ENCODE measurements around the gene CELF1. TPM values are rescaled to one million over a fixed set of nuclear protein-coding genes. Genes with fewer than 3 reads are reported as not detected.
A peak's percentile ranks its signal among the peaks of the same experiment; 100 is the strongest.
"Not testable (repeated sequence)": the region's sequence is repeated elsewhere in the genome, so short reads cannot be mapped to it uniquely, and the experiment has no call there.

Gene CELF1
- total and polyA plus RNA-seq, 2 of the 4 experiments (the other 2 are of a cell fraction): 63.3 to 135 TPM

DNA sequence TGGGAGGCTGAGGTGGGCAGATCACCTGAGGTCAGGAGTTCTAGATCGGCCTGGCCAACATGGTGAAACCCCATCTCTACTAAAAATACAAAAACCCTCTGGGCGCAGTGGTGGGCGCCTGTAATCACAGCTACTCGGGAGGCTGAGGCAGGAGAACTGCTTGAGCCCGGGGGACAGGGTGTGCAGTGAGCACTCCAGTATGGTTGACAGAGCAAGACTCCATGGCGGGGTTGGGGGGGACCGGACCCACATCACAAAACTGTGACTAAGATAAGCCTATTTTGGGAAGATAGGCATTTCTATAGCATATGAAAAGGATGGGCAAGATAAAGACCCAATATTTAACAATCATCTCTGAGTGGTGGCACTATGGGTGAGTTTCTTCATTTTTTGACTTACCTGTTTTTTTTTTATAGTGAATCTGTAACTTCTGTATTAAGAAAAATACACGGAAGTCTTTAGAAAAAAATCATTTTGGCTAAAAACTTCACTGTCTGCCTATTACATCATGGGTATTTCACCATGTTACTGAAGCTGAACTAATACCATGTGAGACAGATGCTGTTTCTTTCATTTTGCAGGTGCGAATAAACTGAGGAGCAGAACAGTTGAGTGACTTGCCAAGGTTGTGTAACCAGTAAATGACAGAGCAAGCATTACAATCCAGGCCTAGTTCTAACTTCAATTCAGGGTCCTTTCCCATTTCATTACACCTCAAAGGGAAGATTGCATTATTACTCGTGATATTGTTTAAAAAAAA is 2.5 kb downstream of the CELF1 start:
- H3K4me2 ChIP-seq (ENCODE audit: low read depth, low read length): peak overlapping the region; percentile 42; the same call in 1 of the 2 replicates
- 92% methylated on average over 2 of the region's 10 CpGs; no CpG with 5 or more reads in 1 of the 2 experiments for WGBS, 2 experiments (ENCODE audit: extremely low coverage in 2 of 2, insufficient read length in 1 of 2)
- BruUV-seq (replicated peaks): no TSS peak

DNA sequence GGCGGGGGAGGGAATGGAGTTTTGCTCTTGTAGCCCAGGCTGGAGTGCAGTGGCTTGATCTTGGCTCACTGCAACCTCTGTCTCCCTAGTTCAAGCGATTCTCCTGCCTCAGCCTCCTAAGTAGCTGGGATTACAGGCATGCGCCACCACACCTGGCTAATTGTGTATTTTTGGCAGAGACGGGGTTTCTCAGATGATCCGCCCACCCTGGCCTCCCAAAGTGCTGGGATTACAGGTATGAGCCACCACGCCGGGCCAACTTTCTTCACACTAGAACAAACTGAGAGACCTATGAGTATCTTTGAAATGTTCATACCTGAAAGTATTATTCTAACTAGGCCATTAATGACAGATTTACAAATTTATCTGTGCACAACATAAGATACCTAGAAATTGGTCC is 6.7 kb downstream of the CELF1 start:
- CTCF ChIA-PET; H3K9me1 ChIP-seq (ENCODE audit: insufficient read depth, low read length): not testable (repeated sequence)

More for the DNA sequence above, 2.5 kb downstream of the CELF1 start:
- H3K9me3 ChIP-seq (ENCODE audit: control insufficient read depth, insufficient read depth, low read length): no peaks in the 10 kb centered on the region
- ChIA-PET POLR2A (ENCODE audit: unreplicated experiment) (no interaction called here), CTCF (interaction anchor here (0.6 to 1.9 kb wide), 3 partner anchors 32 to 908 kb away, joined by 3 to 4 read pairs (median 3); no protein-coding TSS in a partner anchor)
- no peak overlapping the region for H2BK15ac ChIP-seq (ENCODE audit: low read depth, low read length)
- H3K9me1 ChIP-seq (ENCODE audit: insufficient read depth, low read length): peaks cover 6% of the 10 kb centered on the region
- H3K27ac ChIP-seq (ENCODE audit: insufficient read depth, low read length): no peak overlapping the region
- intact Hi-C loops (cut with micrococcal nuclease): no loop called here
- in situ Hi-C loops (cut with MboI; ENCODE audit: low sequenced_read_pairs): no loop called here
- H3K36me3 ChIP-seq (ENCODE audit: control insufficient read depth, insufficient read depth, low read length): no peaks in the 10 kb centered on the region
- no peak overlapping the region for H2AFZ ChIP-seq (replicated peaks; ENCODE audit: low read length, poor library complexity)
- H4K20me1 ChIP-seq (ENCODE audit: insufficient read depth, low read length): peaks cover 68% of the 10 kb centered on the region
- no peak overlapping the region for H3K4me3 ChIP-seq (ENCODE audit: insufficient read depth, low read depth, low read length)
- H3K56ac ChIP-seq (ENCODE audit: extremely low read depth, insufficient read depth, low read length): no peak overlapping the region
- H3K4me1 ChIP-seq (ENCODE audit: control insufficient read depth, insufficient read depth, low read length): peaks cover 3% of the 10 kb centered on the region
- no peak overlapping the region for H2BK5ac ChIP-seq (ENCODE audit: low read depth, low read length, poor library complexity, severe bottlenecking)
- H3K14ac ChIP-seq (replicated peaks; ENCODE audit: low read depth, low read length): no peak overlapping the region
- no peak overlapping the region for H2BK120ac ChIP-seq (ENCODE audit: low read depth, low read length)
- H3K23ac ChIP-seq (ENCODE audit: low read depth, low read length): no peak overlapping the region
- H3K27me3 ChIP-seq (ENCODE audit: control insufficient read depth, insufficient read depth, low read length): no peaks in the 10 kb centered on the region
- peaks cover 0 to 48% of the 10 kb centered on the region in 2 experiments; a peak in 2 of 4 replicates for H3K79me1 ChIP-seq (ENCODE audit: low read depth in 1 of 2, low read length in 2 of 2)
- TF ChIP-seq RAD21 (IDR thresholded peaks at IDR 0.05; ENCODE audit: low read length) (no peak), MAZ (IDR thresholded peaks at IDR 0.05; ENCODE audit: borderline replicate concordance, low read depth, low read length) (no peak), CEBPB (IDR thresholded peaks at IDR 0.05; ENCODE audit: low read depth, low read length) (peak; percentile 26; the same call in 1 of the 2 replicates), CHD1 (IDR thresholded peaks at IDR 0.05; ENCODE audit: low read depth, low read length) (no peak)
- TF ChIP-seq, protein P1, sequence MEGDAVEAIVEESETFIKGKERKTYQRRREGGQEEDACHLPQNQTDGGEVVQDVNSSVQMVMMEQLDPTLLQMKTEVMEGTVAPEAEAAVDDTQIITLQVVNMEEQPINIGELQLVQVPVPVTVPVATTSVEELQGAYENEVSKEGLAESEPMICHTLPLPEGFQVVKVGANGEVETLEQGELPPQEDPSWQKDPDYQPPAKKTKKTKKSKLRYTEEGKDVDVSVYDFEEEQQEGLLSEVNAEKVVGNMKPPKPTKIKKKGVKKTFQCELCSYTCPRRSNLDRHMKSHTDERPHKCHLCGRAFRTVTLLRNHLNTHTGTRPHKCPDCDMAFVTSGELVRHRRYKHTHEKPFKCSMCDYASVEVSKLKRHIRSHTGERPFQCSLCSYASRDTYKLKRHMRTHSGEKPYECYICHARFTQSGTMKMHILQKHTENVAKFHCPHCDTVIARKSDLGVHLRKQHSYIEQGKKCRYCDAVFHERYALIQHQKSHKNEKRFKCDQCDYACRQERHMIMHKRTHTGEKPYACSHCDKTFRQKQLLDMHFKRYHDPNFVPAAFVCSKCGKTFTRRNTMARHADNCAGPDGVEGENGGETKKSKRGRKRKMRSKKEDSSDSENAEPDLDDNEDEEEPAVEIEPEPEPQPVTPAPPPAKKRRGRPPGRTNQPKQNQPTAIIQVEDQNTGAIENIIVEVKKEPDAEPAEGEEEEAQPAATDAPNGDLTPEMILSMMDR (conservative IDR thresholded peaks at IDR 0.05; ENCODE audit: low read depth, low read length): no peak
- H3K18ac ChIP-seq (ENCODE audit: low read depth, low read length): no peak overlapping the region
- no peak overlapping the region for H3K9ac ChIP-seq (ENCODE audit: low read depth, low read length)
- no peak overlapping the region for H3K4ac ChIP-seq (ENCODE audit: low read depth, low read length)
- no peak overlapping the region for H4K8ac ChIP-seq (ENCODE audit: low read depth in 2 of 2, low read length in 2 of 2)
- no peak overlapping the region for H2AK9ac ChIP-seq (replicated peaks; ENCODE audit: low read depth, low read length, poor library complexity)
- no peak overlapping the region for H4K91ac ChIP-seq (ENCODE audit: insufficient read depth, low read depth, low read length)
- H4K5ac ChIP-seq (ENCODE audit: low read depth, low read length): no peak overlapping the region
- H2AK5ac ChIP-seq (ENCODE audit: low read depth, low read length): no peak overlapping the region
- DNase-seq (no peak), ATAC-seq (ENCODE audit: low read depth) (no peak)
- dilution Hi-C loops (cut with HindIII; ENCODE audit: low sequenced_read_pairs, unreplicated experiment): no loop called here
- H2BK20ac ChIP-seq (ENCODE audit: low read depth, low read length): no peak overlapping the region

More for the DNA sequence above, 6.7 kb downstream of the CELF1 start:
- H3K4me2 ChIP-seq (ENCODE audit: low read depth, low read length); H4K8ac ChIP-seq (ENCODE audit: low read depth in 2 of 2, low read length in 2 of 2); H3K4me1 ChIP-seq (ENCODE audit: control insufficient read depth, insufficient read depth, low read length); dilution Hi-C loops (cut with HindIII; ENCODE audit: low sequenced_read_pairs, unreplicated experiment); POLR2A ChIA-PET (ENCODE audit: unreplicated experiment); in situ Hi-C loops (cut with MboI; ENCODE audit: low sequenced_read_pairs); H2AFZ ChIP-seq (replicated peaks; ENCODE audit: low read length, poor library complexity); ATAC-seq (ENCODE audit: low read depth); H3K9ac ChIP-seq (ENCODE audit: low read depth, low read length); intact Hi-C loops (cut with micrococcal nuclease); H4K5ac ChIP-seq (ENCODE audit: low read depth, low read length); H2AK9ac ChIP-seq (replicated peaks; ENCODE audit: low read depth, low read length, poor library complexity); H2BK5ac ChIP-seq (ENCODE audit: low read depth, low read length, poor library complexity, severe bottlenecking); H3K14ac ChIP-seq (replicated peaks; ENCODE audit: low read depth, low read length); H3K4ac ChIP-seq (ENCODE audit: low read depth, low read length); H3K27me3 ChIP-seq (ENCODE audit: control insufficient read depth, insufficient read depth, low read length); H3K9me3 ChIP-seq (ENCODE audit: control insufficient read depth, insufficient read depth, low read length); H3K18ac ChIP-seq (ENCODE audit: low read depth, low read length); H4K91ac ChIP-seq (ENCODE audit: insufficient read depth, low read depth, low read length); H3K56ac ChIP-seq (ENCODE audit: extremely low read depth, insufficient read depth, low read length); DNase-seq; H2BK20ac ChIP-seq (ENCODE audit: low read depth, low read length); H3K4me3 ChIP-seq (ENCODE audit: insufficient read depth, low read depth, low read length); BruUV-seq (replicated peaks); H3K27ac ChIP-seq (ENCODE audit: insufficient read depth, low read length); H2BK120ac ChIP-seq (ENCODE audit: low read depth, low read length); H2BK15ac ChIP-seq (ENCODE audit: low read depth, low read length); H3K23ac ChIP-seq (ENCODE audit: low read depth, low read length); H3K36me3 ChIP-seq (ENCODE audit: control insufficient read depth, insufficient read depth, low read length); H2AK5ac ChIP-seq (ENCODE audit: low read depth, low read length): not testable (repeated sequence)
- Histone ChIP-seq H4K20me1 (ENCODE audit: insufficient read depth, low read length) (peaks cover 96% of the 10 kb centered on the region), H3K79me1 (ENCODE audit: low read depth in 1 of 2, low read length in 2 of 2) (peaks cover 0 to 53% of the 10 kb centered on the region in 2 experiments; a peak in 2 of 4 replicates)
- 100% methylated on average over 1 of the region's 7 CpGs; no CpG with 5 or more reads in 1 of the 2 experiments for WGBS, 2 experiments (ENCODE audit: extremely low coverage in 2 of 2, insufficient read length in 1 of 2)

Data from IMR-90 (cell line).